Gastroesophageal sphincter (tissue), 4 donors: ENCODE results near the gene SLC66A2. TPM values are rescaled to one million over a fixed set of nuclear protein-coding genes. Genes with fewer than 3 reads are reported as not detected.

Experiments
- ATAC-seq: fragments of 150-250 bp; one replicate; pipeline ENCODE4 v1.9.1; 2016; ENCODE audit warnings: mild to moderate bottlenecking, moderate library complexity
- H3K27ac ChIP-seq, 4 donors: fragments of 200-600 bp; sonication (generic) in 3 of 4; 1 replicate in 3 of 4; 2 replicates in 1 of 4; pipeline ENCODE4 v1.5.1; 2016 to 2019
- H3K27me3 ChIP-seq: fragments of 200-600 bp; sonication (generic); one replicate; pipeline ENCODE4 v1.5.1; 2019
- H3K36me3 ChIP-seq, 2 donors: fragments of 200-600 bp; sonication (generic); one replicate each; pipeline ENCODE4 v1.5.1; 2019; ENCODE audit warnings: control low read depth in 1 of 2
- H3K4me1 ChIP-seq, 3 donors: fragments of 200-600 bp; sonication (generic); 1 replicate in 2 of 3; 2 replicates in 1 of 3; pipeline ENCODE4 v1.5.1; 2016 to 2019; ENCODE audit warnings: control low read depth in 2 of 3
- H3K4me3 ChIP-seq, 2 donors: fragments of 200-600 bp; sonication (generic); one replicate each; pipeline ENCODE4 v1.5.1; 2019; ENCODE audit warnings: mild to moderate bottlenecking in 1 of 2, moderate library complexity in 1 of 2
- H3K9me3 ChIP-seq, 3 donors: fragments of 200-600 bp; sonication (generic); one replicate each; pipeline ENCODE4 v1.5.1; 2017 to 2019; ENCODE audit warnings: control low read depth in 2 of 3
- CTCF ChIP-seq, 4 experiments: fragments of 200-600 bp in 2 of 4; fragments of 450-650 bp in 2 of 4; sonication (generic) in 1 of 4; IDR thresholded peaks; one replicate each; pipeline ENCODE4 v1.5.1; 2017 to 2019; ENCODE audit warnings: antibody characterized with exemption in 4 of 4, mild to moderate bottlenecking in 2 of 4, moderate library complexity in 2 of 4
- EP300 ChIP-seq: sonication (generic); formaldehyde crosslinking; IDR thresholded peaks from one replicate; pipeline ENCODE4 v1.6.1; 2017; ENCODE audit warnings: antibody characterized with exemption, mild to moderate bottlenecking
- POLR2A ChIP-seq, 2 donors: fragments of 450-650 bp; IDR thresholded peaks; one replicate each; pipeline ENCODE4 v1.6.1; 2017; ENCODE audit warnings: antibody characterized with exemption in 2 of 2, mild to moderate bottlenecking in 2 of 2, moderate library complexity in 1 of 2
- POLR2AphosphoS5 ChIP-seq: sonication (generic); formaldehyde crosslinking; IDR thresholded peaks from one replicate; pipeline ENCODE4 v1.6.1; 2017; ENCODE audit warnings: antibody characterized with exemption
- WGBS, 2 donors: methylation state at CpG; one replicate each; pipeline ENCODE4 v1.1.5; 2018; ENCODE audit warnings: low coverage in 1 of 2; 5-methylcytosine and 5-hydroxymethylcytosine counted together
- total RNA-seq, 4 donors: library from RNA; depleted of rRNA; stranded (reverse); fragments of >200 nt; gene quantifications; one replicate each; pipeline ENCODE4 v1.1.0, GENCODE V29; 2016

SLC66A2 gene
- total RNA-seq, 4 donors from 2014 or later = 32.2 to 42.6 (median 35.6) TPM

- no peak overlapping the region for H3K4me3 ChIP-seq
- H3K9me3 ChIP-seq = no peaks in the 10 kb centered on the region
- H3K27me3 ChIP-seq = no peaks in the 10 kb centered on the region
- peaks cover 0 to 60% of the 10 kb centered on the region in 2 donors for H3K36me3 ChIP-seq
- 73 to 83% methylated on average over 6 to 13 of the region's 31 CpGs for WGBS, 2 donors
- no peak overlapping the region for H3K27ac ChIP-seq
- ATAC-seq = no peak
- no peak for TF ChIP-seq CTCF (IDR thresholded peaks at IDR 0.05)
- TF ChIP-seq POLR2A (IDR thresholded peaks at IDR 0.05) = no peak
- TF ChIP-seq EP300 = no peak
- no peak for TF ChIP-seq POLR2AphosphoS5
- H3K4me1 ChIP-seq = peaks cover 0 to 49% (median 15%) of the 10 kb centered on the region in 3 donors
Measured at GRCh38 chr18:79942786-79943607, 8.5 kb downstream of the SLC66A2 start.

- ATAC-seq = no peak
- WGBS, 2 donors = 87 to 89% methylated on average over 5 to 7 of the region's 7 CpGs
- Histone ChIP-seq H3K4me3 (no peak overlapping the region), H3K9me3 (no peaks in the 10 kb centered on the region), H3K4me1 (peaks cover 0 to 41% (median 15%) of the 10 kb centered on the region in 3 donors), H3K27me3 (no peaks in the 10 kb centered on the region), H3K27ac (no peak overlapping the region), H3K36me3 (peaks cover 0 to 60% of the 10 kb centered on the region in 2 donors)
- TF ChIP-seq CTCF (IDR thresholded peaks at IDR 0.05) (no peak), POLR2AphosphoS5 (no peak), POLR2A (IDR thresholded peaks at IDR 0.05) (no peak), EP300 (no peak)
Measured at GRCh38 chr18:79942211-79942610, 9.2 kb downstream of the SLC66A2 start.

GRCh38 chr18:79941473-79942119, 9.9 kb downstream of the SLC66A2 start:
- peaks cover 0 to 60% of the 10 kb centered on the region in 2 donors for H3K36me3 ChIP-seq
- ATAC-seq = no peak
- H3K27ac ChIP-seq = no peak overlapping the region
- 83 to 92% methylated on average over 2 to 4 of the region's 16 CpGs for WGBS, 2 donors
- TF ChIP-seq POLR2AphosphoS5 = no peak
- H3K27me3 ChIP-seq = no peaks in the 10 kb centered on the region
- H3K4me3 ChIP-seq = no peak overlapping the region
- H3K9me3 ChIP-seq = no peaks in the 10 kb centered on the region
- H3K4me1 ChIP-seq = peaks cover 0 to 35% (median 15%) of the 10 kb centered on the region in 3 donors

- Histone ChIP-seq H3K4me1 (peaks cover 0 to 30% (median 15%) of the 10 kb centered on the region in 3 donors), H3K9me3 (peaks cover 0 to 1% (median 0%) of the 10 kb centered on the region in 3 donors), H3K27me3 (no peaks in the 10 kb centered on the region), H3K36me3 (peaks cover 0 to 63% of the 10 kb centered on the region in 2 donors), H3K4me3 (no peak overlapping the region), H3K27ac (no peak overlapping the region)
- no peak for ATAC-seq
- 74% methylated on average over 8 of the region's 17 CpGs; no CpG with 5 or more reads in 1 of the 2 donors for WGBS, 2 donors
- TF ChIP-seq CTCF (IDR thresholded peaks at IDR 0.05) (no peak), POLR2A (IDR thresholded peaks at IDR 0.05) (no peak), EP300 (no peak), POLR2AphosphoS5 (no peak)
Measured at GRCh38 chr18:79940814-79941472, 10.5 kb downstream of the SLC66A2 start.

- Histone ChIP-seq H3K27ac (no peak overlapping the region), H3K36me3 (peaks cover 0 to 69% of the 10 kb centered on the region in 2 donors), H3K4me3 (no peak overlapping the region), H3K4me1 (peaks cover 0 to 24% (median 9%) of the 10 kb centered on the region in 3 donors), H3K9me3 (peaks cover 0 to 8% (median 0%) of the 10 kb centered on the region in 3 donors), H3K27me3 (no peaks in the 10 kb centered on the region)
- TF ChIP-seq EP300 = no peak
- TF ChIP-seq POLR2AphosphoS5 = no peak
- no peak for TF ChIP-seq CTCF (IDR thresholded peaks at IDR 0.05)
- no peak for TF ChIP-seq POLR2A (IDR thresholded peaks at IDR 0.05)
- ATAC-seq = no peak
- WGBS, 2 donors = 93 to 97% methylated on average over 13 to 17 of the region's 18 CpGs
Measured at GRCh38 chr18:79940126-79940813, 11.2 kb downstream of the SLC66A2 start.
